ENCODE data around the gene CD226.
"Not testable (repeated sequence)": the region's sequence is repeated elsewhere in the genome, so short reads cannot be mapped to it uniquely, and the experiment has no call there.

The CD226 gene

DNA sequence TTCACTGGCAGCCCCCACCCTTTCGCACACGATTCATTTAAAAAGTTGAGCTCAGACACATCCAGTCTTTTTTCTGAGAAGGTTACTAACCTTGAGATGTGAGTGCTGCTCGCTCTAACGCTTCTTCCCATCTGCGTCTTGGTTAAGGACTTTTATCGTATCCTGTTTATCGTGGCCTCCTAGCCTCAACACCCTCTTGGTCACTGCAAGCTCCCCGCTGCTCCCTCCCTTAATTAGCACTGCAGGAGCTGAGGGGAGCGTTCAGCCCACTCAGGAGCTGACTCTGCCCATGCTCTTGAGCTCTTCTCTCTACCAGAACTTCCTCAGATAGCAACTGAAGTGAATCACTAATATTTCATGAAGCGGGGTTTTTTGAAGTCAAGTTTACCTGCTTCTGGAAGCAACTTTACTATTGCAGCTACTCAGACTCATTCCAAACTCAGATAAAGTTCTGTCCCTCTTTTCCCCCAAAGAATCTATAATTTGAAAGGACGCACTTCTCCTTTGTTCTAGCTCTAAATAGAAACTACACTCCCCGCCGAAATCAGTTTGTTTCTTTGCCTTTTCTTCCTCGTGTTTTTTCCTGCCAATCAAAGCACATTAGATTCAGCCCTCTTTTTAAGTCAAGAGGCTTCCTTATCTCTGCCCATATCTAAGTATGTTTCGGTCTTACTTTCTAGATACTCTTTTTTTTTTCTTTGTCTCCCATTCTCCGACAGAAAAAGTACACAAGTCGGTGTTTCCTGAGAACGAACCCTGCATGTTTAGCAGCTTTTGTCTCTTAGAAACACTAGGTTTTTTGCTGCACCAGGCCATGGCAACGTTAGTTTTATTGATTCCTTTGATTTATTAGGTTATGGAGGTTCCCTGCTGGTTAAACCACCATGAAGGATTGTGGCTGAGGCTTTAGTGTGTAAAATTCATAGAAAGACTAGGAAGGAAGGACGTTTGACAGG is 9.3 kb upstream of the CD226 start:
- no peak for DNase-seq (ENCODE audit: low spot score)

GRCh38 chr18:69956057-69956456 is 8.4 kb upstream of the CD226 start:
- DNase-seq (ENCODE audit: low spot score), result no peak

DNA sequence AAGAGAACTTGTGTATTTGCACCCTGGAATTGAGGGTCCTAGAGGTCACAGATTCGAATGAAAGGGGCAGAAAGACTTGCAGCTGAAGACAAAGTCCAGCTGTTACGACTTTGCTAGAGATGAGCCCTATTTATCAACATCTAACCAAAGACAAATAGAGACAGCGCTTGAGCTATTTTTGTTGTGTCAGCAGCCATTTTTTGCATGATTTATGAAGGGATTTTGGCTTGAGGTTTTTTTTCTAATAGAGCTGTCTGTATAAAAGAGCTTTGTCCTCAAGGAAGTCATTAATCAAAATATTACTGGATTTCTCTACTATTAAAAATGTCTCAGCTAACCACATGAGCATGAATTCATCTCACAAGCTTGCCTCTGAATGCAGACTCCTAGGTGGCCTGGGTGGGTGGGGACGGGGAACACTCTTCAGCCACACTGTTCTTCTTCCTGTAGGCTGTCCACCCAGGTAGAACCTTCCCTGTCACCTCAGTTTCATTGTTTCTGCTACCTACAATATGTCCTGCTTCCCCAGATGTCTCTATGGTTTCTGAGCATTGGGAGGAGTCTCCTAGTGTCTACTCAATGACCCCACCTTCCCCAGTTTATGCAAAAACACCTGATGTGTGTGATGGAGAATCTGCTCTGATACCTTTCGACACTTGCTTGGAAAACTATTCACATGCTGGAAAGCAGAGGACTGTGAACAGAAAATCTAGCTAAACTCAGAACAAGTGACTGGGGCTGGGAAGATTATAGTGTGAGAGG is 7.2 kb upstream of the CD226 start:
- no peak for DNase-seq (ENCODE audit: low spot score)

DNA sequence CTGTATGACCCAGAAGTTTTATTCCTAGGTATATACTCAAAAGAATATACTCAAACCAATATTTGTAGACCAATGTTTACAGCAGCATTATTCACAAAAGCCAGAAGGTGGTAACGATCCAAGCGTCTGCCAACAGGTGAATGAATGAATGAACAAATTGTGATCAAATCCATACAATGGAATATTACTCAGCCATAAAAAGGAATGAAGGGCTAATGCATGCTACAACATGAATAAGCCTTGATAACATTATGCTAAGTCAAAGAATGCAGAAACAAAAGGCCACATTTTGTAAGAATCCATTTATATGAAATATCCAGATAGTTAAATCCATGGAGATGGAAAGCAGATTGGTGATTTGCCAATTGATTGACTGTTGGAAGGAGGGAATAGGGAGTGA is 5.5 kb upstream of the CD226 start:
- DNase-seq (ENCODE audit: low spot score), result no peak

DNA sequence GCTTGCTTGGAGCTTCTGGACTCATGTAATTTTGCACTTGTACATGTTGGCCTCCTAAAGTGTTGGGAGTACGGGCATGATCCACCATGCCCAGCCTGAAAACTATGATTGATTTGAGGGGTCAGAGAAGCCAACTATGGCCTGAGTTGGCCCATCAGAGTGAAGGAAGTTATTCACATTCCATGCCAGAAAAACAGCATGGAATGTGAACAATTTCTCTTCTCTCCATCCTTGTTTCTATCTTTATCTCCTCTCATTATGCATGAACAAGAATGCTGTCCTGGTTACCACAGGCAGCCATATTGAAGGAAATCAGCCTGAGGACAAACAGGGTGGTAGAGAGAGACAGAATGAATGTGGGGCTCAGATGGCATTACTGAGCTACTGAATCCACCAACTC is 3.5 kb upstream of the CD226 start:
- no peak for DNase-seq (ENCODE audit: low spot score)

GRCh38 chr18:69949538-69949936 is 1.9 kb upstream of the CD226 start:
- DNase-seq (ENCODE audit: low spot score), result no peak

GRCh38 chr18:69948919-69949537 is 1.4 kb upstream of the CD226 start:
- DNase-seq (ENCODE audit: low spot score), result peak; percentile 34

DNA sequence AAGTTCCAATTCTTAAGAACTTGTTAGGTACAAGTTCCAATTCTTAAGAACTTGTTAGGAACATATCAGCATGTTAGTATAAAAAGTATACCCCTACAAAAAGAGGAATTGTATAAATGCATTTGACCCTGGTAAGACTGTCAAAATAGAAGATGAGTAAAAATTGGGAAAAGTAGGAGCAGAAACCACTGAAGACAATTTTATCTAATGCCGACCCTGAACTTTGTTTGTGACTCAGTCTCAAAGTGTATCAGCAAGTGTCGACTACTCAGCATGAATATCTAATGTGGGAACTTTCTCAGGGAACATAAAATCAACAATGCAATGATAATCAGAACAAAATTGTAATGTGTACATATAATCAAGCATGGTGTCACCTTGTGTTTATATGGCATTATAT is 583 bp upstream of the CD226 start:
- DNase-seq (ENCODE audit: low spot score), result no peak

- no peak for DNase-seq (ENCODE audit: low spot score)
Observed at GRCh38 chr18:69946608-69947155, 991 bp downstream of the CD226 start.

GRCh38 chr18:69945220-69946114 is 2.2 kb downstream of the CD226 start:
- no peak for DNase-seq (ENCODE audit: low spot score)

GRCh38 chr18:69944436-69944835 is 3.2 kb downstream of the CD226 start:
- DNase-seq (ENCODE audit: low spot score), result no peak

DNA sequence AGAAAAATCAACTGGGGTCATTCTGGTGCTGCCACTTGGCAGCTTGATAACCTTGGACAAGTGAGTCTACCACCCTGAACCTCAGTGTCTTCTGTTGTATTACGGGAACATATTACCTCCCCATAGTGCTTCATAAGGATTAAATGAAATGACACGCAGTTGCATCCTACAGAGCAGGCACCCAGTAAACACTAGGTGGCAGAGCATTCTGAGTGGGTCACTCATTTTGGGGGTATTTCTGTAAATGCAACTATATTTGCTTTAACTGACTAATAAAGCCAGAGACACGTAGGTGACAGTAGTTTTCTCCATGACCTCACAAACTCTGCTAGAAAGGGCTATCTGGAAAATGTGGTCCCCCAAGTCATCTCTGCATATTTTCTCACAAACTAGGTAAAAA is 4.7 kb downstream of the CD226 start:
- no peak for DNase-seq (ENCODE audit: low spot score)

DNA sequence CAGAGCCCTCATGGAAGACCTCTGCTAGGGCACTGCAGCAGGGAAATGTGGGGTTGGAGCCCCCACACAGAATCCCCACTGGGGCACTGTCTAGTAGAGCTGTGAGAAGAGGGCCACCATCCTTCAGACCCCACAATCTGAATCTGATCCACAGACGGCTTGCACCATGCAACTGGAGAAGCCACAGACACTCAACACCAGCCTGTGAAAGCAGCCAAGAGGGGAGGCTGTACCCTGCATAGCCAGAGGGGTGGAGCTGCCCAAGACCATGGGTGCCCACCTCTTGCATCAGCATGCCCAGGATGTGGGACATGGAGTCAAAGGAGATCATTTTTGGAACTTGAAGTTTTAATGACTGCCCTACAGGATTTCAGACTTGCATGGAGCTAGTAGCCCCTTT is 6.5 kb downstream of the CD226 start:
- DNase-seq (ENCODE audit: low spot score), result no peak

- DNase-seq (ENCODE audit: low spot score), result not testable (repeated sequence)
Observed at GRCh38 chr18:69939812-69940211, 7.9 kb downstream of the CD226 start.

- no peak for DNase-seq (ENCODE audit: low spot score)
Observed at GRCh38 chr18:69936191-69936558, 11.5 kb downstream of the CD226 start.

GRCh38 chr18:69935319-69936190 is 12.1 kb downstream of the CD226 start:
- DNase-seq (ENCODE audit: low spot score), result no peak

GRCh38 chr18:69934601-69935265 is 12.9 kb downstream of the CD226 start:
- no peak for DNase-seq (ENCODE audit: low spot score)

- DNase-seq (ENCODE audit: low spot score), result no peak
Observed at GRCh38 chr18:69929041-69929774, 18.5 kb downstream of the CD226 start.

- no peak for DNase-seq (ENCODE audit: low spot score)
Observed at GRCh38 chr18:69916412-69916811, 31.3 kb downstream of the CD226 start.

Measured in kidney capillary endothelial cell (primary cell).